Activated CD4-positive, CD25-positive, alpha-beta regulatory T cell treated with anti-CD3 and anti-CD28 coated beads, Interleukin-2, amount 50 U/mL, for 24 hours (primary cell): Measurements from ENCODE around the gene CACNA1A.
"Not testable (repeated sequence)": the region's sequence is repeated elsewhere in the genome, so short reads cannot be mapped to it uniquely, and the experiment has no call there.

ENCODE experiments used
- ATAC-seq, 2 donors: fragments of 150-1000 bp; cut with Tn5 transposase; one replicate each; pipeline ENCODE4 v1.10.0; 2021; ENCODE audit warnings: mild to moderate bottlenecking in 1 of 2, moderate library complexity in 1 of 2

Gene CACNA1A

DNA sequence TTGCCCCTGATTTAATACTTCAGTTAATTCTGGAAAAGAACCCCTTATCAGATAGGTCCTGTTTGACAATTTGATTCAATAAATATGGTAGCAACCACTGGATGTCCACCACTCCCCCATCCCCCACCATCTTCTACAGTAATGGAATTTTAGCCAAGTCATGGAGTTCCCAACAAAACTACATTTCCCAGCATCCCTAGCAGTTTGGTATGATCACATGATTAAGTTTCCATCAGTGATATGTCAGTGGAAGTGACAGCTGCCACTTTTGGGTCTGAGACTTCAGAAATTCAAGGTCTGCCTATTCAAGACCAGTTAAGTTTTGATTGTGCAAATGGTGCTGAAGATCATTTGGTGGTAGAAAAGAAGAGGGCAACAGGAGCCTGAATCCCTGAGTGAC, 85.5 kb downstream of the CACNA1A start:
- ATAC-seq: no peak

DNA sequence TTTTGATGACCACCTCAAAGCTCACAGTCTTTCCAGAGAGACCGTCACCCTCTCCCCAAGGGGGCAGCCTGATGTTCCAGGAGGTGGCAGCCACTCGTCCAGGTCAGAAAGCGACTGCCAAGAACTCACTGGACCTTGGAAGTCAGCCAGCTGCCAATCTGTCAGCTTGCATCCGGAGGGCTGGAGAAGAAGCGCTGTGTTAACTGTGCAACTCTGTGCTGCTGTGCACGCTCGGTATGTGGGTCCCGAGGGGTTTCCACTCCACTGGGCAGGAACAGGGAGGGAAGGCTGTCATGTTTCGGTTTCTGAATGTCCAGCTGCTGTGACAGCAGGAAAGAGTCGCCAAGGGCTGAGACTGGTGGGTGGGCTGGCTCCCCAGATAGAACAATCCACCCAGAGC, 89.2 kb downstream of the CACNA1A start:
- ATAC-seq: no peak

DNA sequence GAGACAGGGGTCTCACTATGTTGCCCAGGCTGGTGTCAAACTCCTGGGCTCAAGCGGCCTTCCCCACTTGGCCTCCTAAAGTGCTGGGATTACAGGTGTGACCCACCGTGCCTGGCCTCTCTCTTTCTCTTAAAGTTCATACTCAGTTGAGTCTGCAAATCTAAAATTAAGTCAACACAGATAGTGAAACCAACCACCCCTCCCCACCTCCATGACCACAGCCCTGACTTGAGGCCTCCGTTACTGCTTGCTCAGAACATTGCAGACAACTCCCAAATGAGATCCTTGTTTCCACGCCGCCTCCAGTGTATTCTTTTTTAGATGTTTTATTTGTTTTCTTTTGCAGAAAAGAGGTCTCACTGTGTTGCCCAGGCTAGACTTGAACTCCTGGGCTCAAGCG, 94.4 kb downstream of the CACNA1A start:
- ATAC-seq: no peak

DNA sequence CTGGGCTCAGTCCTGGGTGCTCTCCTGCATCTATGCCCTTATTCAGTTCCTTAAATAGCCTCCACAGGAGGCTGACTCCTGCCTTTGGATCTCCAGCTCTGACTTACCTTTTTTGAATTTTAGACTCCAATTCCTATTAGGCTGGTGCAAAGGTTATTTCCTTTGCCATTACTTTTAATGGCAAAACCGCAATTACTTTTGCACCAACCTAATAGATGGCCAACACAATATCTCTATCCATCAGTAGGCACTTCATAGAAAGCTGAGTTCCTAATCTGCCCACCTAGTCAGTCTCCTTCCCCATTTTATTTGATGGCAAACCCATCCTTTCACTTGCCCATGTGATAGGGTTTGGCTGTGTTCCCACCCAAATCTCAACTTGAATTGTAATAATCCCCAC, 95.3 kb downstream of the CACNA1A start:
- ATAC-seq: no peak

DNA sequence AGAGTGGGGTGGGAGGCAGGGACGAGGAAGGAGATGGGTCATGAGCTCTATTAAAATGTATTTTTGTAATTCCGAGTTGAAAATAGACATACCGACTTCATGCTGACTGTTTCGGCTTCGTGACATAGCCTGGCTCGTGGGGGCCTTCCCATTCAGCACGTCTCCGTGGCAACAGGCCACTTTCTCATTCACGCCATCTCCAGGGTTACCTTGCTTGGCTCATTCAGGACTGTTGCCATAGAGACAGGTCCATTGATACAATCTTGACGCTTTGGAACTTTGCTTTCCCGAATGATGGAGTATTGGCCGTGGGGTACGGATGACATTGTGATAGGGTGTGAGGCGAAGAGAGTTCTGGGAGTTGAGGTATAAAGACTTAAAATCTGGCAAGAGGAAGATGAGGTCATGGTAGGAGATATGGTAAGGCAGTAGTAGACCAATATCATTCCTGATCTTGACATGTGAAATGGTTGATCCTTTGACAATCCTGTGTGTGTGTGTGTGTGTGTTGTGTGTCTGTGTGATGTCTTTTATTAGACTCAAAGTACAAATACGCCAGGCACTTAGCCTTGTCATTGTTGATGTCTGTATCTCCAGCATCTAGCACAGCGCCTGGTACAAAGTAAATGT, 97.3 kb downstream of the CACNA1A start:
- no peak for ATAC-seq

DNA sequence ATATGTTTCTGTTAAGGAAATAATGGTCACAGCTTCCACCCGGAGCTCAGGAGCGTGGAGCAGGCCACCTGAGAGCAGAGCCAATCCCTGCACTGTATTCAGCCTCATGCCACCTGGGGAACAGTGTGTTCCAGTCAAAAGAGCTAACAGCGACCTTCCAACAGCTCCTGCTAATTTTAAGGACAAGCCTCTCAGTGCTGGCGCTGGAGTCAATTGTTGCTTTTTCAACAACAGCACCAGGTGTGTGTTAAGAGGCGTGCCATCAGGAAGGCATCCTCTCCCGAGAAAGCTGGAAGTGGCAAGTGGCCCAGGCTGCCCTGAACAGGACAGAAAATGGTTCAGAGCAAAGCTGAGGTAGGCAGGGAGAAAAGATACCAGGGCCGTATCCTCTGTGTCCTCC, 102.0 kb downstream of the CACNA1A start:
- no peak for ATAC-seq

DNA sequence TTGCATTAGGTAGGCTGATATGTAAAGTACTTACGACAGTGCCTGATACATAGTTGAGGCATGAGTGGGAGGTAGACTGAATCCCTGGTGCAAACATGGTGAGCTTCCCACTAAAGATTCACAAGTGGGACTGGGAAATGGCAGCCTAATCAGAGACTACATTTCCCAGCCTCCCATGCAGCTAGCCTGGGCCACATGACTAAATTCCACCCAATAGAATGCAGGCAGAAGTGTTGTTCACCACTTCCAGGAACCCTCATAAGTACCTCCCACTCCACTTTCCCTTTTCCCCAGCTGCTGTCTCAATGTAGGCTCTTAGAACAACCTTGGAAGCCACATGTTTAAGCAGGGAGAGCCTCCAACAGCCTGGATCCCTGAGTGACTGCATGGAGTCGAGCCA, 104.9 kb downstream of the CACNA1A start:
- ATAC-seq: peak; percentile 35 to 43

DNA sequence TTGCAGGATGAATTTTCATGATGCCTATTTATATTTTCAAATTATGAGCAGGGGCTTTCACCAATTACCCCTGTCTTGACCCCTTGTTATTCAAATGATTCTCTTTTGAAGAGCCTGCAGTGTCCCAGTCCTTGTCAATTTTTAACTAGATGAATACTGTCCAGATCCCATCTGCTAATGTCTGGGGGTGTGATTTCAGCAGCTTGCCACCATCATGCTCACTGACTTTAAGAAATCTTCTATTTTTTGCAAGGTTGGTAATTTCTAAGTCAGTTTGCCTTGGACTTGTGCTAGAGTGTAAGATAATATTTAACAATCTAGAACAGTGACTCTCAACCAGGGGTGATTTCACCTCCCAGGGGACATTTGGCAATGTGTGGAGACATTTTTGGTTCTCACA, 106.0 kb downstream of the CACNA1A start:
- no peak for ATAC-seq

DNA sequence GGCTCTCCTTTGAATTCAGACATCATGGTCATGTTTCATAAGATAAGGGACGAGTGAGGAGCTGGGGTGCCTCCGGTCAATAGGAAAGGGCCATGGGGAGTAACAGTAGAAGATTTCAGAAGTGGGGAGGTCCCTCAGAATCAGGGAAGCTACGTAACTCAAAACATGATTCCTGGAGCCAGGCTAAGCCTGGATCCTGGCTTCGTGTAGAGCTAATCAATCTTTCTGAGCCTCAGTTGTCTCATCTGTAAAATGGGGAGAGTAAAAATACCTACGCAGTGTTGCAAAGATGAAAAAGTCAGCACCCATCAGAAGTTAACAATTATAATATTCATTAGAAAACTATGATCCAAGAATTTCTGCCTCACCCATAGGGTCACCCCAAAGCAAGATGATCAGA, 106.5 kb downstream of the CACNA1A start:
- no peak for ATAC-seq

DNA sequence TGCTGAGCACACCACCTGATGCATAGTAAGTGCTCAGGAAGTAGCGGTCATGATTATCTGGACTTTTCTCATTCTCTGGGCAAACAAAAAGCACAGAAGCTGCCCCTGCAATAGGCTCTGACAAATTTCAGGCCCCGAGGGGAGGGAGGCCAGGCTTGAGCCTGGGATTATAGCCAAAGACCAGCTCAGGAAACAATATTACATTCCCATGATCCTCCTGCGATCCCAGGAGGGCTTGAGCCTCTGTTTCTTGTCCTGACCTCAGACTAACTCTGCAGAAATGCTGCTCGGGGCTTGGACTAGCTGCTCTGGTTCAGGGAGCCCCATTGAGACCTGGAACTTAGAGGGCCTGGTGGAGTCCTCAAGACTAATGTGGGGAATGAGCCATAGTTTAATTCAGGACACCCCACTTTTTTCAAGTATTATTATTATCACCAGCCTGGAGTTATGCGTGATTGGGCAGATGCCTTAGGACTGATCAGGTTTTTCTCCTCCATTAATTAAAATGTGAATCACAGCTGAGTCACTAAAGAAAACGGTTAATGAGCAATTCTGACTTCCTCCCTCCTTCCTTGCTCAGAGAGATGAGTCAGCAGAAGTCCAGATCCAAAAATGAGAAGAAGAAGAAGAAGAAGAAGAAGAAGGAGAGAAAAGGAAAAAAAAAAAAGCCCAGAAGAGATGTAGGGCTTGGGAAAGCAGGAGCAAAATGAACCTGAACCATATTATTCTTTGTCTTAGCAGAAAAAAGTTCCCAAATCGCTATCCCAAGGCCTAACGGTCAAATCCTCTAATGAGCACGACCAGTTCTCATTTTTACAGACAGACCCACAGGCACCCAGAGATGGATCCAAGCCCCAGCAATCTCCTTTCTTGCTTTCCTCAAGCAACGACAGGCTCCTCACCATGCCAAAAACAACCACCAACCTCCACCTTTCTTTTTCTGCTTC, 107.2 kb downstream of the CACNA1A start:
- peak in 1 of 2 donors; percentile 36 for ATAC-seq

DNA sequence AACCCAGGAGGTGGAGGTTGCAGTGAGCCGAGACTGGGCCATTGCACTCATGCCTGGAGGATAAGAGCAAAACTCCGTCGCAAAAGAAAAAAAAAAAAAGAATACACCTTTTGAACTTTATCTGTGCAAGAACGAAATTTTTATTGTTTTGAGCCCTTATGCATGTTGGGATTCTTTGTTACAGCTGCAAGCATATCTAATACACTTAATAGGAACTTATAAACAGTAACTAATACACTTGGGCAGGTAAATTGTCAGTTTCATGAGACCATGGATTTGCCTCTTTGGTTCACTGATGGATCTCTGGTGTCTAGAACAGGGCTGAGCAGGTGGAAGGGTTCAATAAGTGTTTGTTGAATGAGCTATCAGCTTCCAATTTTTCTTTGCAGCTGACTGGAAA, 108.1 kb downstream of the CACNA1A start:
- no peak for ATAC-seq

DNA sequence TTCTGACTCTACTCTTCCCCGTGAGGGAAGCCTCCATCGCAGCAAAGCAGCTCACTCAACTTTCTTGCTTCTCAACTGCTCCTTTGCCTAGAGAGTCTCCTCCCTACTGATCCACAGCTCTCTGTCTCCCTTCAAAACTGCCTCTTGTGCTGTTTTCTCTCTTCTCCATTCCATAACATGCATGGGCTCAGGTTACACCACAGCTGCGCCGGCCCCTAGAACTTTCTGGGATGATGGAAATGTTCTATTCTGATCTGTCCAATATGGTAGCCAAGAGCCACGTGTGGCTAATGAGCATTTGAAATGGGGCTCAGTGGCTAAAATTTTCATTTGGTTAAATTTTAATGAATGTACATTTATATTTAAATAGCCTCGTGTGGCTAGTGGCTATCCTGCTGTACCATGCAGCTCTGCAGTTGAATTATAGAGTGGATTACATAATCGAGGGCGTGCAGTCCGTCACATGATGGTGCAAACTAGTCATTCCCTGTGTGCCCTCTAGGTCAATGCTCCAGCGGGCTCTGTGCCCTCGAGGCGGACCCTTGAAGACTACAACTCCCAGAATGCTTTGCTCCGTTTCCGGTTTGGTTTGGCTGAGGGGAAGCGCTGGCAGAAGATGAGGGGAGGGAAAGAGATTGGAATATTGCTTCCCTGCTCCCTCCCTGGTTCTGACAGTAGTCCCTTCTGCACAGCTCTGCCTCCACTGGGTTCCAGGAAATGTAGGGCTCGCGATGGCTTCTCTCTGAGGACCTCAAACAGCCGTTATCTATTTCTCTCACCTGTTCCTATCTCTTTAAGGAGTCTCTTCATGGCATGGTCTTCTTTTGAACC, 109.8 kb downstream of the CACNA1A start:
- no peak for ATAC-seq

DNA sequence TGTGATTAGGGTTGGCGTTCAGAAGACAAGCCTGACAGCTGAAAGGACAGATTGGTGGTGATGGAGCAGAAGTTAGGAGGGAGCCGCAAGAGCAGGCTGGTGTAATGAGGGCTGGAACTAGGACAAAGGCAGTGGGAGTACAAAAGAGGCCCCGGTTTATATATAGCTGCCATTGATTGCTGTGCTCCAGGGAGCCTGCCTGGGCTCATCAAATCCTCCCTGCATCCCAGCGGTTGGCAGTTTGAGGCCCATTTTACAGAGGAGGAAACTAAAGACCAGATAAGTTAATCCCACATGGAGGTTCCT, 123.7 kb downstream of the CACNA1A start:
- ATAC-seq: no peak

DNA sequence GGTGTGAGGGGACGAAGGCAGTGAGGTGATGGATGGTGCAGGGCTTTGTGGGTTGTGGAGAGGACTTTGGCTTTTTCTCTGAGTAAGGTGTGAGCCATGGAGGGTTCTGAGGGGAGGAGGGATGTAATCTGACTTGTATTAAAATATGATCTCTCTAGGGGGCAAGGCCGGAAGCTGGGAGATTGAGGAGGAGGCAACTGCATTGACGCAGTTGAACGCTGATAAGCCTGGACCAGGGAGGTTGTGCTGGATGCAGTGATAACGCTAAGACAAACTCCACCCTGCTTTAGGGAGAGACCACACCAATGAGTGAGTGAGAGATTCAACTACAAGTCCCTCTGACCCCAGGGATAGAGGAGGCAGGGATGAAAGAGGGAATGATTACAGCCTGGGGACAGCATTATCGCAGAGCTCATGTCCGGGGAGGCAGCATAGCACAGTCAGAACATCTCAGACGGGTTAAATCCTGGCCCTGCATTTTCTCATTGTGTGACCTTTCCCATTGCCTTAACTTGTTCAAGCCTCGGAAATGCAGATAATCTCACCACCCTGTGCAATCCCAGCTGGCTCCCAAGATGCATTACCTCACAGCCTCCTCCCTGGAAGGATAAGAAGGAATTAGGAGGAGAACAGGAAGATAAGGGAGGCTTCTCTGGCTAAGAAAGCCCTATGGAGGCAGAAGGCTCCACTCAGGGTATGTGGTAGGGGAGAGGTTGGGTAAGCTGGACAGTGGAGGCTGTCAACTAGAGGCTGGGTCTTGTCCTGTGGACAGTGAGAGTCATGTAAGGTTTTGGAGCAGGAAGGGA, 124.2 kb downstream of the CACNA1A start:
- no peak for ATAC-seq

DNA sequence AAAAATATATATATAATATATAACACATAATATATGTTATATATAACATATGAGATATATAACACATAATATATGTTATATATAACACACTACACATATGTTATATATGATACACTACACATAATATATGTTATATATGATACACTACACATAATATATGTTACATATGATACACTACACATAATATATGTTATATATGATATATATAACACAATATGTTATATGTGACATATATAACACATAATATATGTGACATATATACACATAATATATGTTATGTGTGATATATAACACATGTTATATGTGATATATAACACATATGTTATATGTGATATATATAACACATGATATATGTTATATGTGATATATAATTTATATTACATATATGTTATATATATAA, 129.7 kb downstream of the CACNA1A start:
- no peak for ATAC-seq

DNA sequence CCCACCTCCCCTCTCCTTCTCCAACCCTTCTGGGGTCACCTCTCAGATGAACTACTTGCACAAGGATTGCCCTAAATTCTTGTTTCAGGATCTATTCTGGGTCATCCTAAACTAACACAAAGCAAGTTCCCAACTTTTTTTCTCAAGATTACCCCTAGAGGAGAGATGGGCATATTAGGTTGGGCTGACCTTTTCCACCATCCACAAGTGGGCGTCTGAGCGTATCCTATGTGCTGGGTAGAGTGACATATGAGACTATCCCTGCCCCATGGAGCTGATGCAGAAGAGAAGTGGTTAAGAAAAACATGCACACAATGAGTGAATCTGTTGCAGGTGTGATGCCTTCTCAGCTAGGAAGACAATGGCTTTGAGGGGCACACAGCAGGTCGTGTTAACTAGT, 132.7 kb downstream of the CACNA1A start:
- ATAC-seq: no peak

DNA sequence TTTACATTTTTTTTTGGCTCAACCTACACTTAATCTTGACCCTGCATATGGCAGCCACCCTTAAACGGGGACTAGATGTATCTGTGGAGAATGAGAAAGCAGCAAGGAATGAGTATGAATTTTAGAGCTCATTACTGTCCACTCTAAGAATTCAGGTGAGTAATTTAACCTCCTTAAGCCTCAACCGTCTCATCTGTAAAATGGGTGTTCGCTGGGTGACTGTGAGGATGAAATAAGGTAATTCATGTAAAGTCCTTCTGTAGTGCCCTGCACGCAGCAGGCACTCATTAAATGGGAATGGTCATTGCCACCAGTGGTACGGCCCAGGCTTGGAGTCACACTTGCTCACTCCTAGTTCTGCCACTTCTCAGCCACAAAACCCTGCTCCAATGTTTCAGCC, 135.3 kb downstream of the CACNA1A start:
- ATAC-seq: no peak

DNA sequence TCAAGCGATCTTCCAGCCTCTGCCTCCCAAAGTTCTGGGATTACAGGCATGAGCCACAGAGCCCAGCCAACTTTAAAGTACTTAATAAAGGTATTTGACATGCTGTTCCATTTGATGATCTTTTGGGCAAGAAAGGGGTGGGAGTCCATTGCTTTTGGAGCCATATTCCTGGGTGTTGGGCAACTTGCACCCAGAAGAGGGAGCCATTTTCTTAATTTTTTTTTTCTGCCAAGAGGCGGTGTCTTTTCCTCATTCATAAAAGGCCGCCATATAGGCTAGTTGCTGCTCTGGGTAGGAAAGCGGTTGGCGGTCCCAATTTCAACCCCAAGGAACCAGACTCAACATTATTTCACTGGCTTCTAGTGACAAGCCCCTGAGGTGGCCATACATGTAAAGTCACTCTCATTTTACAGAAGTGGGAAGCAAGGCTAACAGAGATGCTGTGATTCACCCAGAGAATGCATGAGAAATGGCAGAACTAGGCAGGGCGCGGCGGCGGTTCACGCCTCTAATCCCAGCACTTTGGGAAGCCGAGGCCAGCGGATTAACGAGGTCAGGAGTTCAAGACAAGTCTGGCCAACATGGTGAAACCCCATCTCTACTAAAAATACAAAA, 139.6 kb downstream of the CACNA1A start:
- no peak for ATAC-seq

DNA sequence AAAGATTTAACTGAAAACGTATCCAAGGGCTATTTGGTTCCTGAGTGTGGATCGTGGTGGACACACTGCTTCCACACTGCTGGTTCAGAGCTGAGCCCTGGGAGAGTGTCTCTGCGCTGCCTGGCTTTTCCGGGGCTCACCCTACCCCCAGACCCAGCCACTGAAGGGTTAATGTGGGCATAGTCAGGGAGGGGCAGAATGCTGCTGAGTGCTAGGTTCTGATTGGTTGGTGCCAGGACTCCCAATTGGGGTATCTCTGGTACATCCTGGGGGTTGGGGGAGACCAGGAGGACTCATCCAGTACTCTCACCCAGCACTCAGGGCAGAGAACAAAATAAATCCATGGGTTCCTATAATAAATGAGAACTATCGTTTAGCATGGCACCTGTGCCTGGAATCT, 142.3 kb downstream of the CACNA1A start:
- no peak for ATAC-seq

DNA sequence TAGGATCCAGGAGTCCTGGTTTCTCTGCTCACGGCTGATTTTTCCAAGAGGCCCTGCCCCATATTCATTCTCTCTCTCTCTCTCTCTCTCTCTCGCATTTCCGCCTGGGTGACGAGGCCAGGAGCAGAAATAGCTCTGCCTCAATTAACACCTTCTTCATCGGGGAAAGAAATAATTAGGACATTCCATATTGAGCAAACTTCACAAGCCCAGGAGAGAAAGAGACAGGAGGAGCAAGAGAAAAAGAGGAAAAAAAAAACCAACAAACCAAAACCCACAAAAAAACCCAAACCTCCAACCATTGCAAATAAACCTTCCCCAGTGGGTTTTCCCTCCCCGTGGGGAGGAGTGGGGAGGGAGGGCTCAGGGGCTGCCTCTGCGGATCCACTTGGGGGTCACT, 143.0 kb downstream of the CACNA1A start:
- no peak for ATAC-seq

DNA sequence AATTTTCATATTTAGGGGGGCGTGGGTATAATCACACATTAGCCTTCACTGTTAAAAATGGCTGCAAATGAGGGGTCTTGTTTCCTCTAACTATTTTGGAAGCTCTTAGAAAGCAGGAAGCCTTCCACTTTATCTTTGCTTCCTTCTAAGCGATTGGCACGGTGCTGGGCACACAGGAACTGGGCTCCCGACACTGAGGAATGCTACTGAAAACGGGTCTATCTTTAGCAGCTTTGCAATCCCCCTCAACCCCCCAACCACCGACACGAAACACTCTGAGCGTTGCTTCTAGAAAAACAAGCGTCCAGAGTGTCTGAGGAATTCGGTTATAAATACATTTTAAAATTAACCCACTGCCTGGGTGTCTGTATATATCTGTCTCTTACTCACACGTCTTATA, 143.6 kb downstream of the CACNA1A start:
- ATAC-seq: no peak

DNA sequence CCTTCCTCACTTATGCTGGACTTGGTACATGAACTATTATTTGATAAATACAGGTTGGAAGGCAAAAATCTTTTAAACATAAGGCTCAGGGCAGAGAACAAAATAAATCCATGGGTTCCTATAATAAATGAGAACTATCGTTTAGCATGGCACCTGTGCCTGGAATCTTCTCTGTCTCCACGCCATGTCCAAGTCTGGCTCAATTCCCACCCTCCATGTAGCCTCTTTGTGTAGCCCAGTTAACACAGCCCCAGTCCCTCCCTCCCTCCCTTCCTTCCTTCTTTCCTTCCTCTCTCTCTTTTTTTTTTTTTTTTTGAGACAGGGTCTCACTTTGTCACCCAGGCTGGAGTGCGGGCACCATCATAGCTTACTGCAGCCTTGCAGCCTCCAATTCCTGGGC, 144.6 kb downstream of the CACNA1A start:
- ATAC-seq: not testable (repeated sequence)
